Measurements from ENCODE around the gene THSD4.

- no peak for TF ChIP-seq CTCF (IDR thresholded peaks at IDR 0.05; ENCODE audit: low read depth, low read length, poor library complexity, severe bottlenecking)
- TF ChIP-seq EZH2phosphoT487 (IDR thresholded peaks at IDR 0.05; ENCODE audit: borderline replicate concordance, low read length), result no peak
These were observed 316.4 kb downstream of the THSD4 start for GRCh38 chr15:71431343-71432336.
